Measurements from ENCODE around the gene CD226.

The CD226 gene

GRCh38 chr18:69814861-69815385 lies 132.8 kb downstream of the CD226 start:
- no peak for DNase-seq (ENCODE audit: low read depth)

- DNase-seq (ENCODE audit: low read depth), result no peak
Observed at GRCh38 chr18:69813559-69813958, 134.1 kb downstream of the CD226 start.

DNA sequence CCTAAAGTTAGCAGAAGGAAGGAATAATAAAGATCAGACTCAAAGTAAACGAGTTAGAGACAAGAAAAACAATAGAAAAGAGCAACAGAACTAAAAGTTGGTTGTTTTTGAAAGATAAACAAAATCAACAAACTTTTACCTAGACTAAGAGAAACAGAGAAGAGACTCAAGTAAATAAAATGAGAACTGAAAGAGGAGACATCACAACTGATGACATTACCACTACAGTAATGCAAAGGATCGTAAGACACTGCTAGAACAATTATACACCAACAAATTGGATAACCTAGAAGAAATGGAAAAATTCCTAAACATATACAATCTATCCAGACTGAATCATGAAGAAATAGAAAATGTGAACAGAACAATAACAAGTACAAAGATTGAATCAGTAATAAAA lies 139.3 kb downstream of the CD226 start:
- DNase-seq (ENCODE audit: low read depth), result no peak

DNA sequence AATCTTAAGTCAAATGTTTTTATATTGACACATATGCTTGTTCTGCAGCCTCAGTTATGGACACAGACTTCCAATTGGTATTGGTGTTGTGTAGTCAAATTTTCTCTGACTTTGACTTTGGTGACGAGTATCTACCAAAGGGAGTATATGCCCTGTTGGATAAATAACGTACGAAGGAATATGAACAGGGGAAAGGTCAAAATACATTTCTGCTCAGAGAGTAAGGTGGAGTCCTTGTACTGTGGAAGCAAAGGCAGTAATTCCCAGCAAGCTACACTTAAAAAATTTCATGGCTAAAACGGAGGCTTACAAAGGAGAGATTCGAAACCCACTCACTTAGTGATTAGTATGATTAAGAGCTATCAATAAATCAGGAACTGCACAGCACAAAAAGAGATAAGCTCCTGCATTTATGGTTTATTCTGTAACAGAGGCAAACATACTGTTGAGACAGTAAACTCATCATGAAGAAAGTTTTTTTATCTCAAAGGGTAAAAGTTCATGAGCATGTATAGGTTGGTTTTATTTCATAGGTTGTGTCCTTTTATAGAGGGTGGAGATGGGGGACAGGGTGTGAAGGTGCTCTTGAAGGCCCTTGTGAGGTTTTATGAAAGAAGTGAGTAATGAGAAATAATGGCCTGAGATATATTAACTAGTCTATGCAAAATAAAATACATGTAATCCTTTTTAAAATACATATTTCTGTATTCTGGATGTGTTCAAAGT lies 142.7 kb downstream of the CD226 start:
- no peak for DNase-seq (ENCODE audit: low read depth)

All from GM04504 (cell line).